HG02938 (cell line): ENCODE data around the gene RAB43.
"Not testable (repeated sequence)": the region's sequence is repeated elsewhere in the genome, so short reads cannot be mapped to it uniquely, and the experiment has no call there.

ENCODE experiments used
- ATAC-seq: cut with Tn5 transposase; IDR thresholded peaks from one replicate; pipeline ENCODE4 v1.9.1; 2021; ENCODE audit warnings: mild to moderate bottlenecking, moderate library complexity; ENCODE audit not compliant: unreplicated experiment

Gene RAB43

DNA sequence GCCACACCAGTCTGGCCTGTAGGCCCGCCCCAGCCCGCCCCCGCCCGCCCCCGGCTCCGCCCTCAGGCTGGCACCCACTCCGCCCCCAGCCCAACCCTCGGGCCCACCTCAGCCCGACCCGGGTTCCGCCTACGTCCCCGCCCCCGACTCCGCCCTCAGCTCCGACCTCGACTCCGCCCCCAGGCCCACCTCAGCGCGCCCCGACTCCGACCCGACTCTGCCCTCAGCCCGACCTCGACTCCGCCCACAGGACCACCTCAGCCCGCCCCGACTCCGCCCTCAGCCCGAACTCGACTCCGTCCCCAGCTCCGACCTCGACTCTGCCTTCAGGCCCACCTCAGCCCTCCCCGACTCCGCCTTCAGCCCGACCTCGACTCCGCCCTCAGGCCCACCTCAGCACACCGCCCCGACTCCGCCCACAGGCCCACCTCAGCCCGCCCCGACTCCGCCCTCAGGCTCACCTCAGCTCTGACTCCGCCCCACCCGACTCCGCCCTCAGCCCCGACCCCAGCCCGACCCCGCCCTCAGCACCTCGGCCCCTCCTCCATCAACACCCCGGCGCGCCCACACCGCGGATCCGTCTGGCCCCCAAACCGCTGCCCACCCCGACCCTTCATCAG lies at the start of gene RAB43:
Gene RAB43 (minus strand): TSS at position 13 of the 620 bp plus-strand sequence. CDS start 315 bp downstream, outside the sequence.
- ATAC-seq, result no peak

DNA sequence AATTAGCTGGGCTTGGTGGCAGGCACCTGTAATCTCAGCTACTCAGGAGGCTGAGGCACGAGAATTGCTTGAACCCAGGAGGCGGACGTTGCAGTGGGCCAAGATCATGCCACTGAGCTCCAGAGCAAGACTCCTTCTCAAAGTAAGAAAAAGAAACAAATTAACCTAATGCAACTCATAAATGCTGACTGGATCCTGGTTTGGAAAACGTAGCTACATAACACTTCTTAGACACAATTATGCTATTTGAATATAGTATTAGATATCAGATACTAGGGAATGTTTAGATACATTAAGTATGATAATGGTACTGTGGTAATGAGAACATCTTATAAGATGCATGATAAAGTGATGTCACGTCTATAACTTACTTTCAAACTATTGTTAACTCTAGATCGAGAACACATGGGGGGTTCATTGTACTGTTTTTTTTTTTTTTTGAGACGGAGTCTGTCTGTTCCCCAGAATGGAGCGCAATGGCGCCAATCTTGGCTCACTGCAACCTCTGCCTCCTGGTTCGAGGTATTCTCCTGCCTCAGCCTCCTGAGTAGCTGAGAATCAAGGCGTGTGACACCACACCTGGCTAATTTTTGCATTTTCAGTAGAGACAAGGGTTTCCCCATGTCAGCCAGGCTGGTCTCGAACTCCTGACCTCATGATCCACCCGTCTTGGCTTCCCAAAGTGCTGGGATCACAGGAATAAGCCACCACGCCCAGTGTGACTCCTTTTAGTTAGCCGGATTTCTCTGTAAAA lies 45.2 kb upstream of the RAB43 start:
- no peak for ATAC-seq

DNA sequence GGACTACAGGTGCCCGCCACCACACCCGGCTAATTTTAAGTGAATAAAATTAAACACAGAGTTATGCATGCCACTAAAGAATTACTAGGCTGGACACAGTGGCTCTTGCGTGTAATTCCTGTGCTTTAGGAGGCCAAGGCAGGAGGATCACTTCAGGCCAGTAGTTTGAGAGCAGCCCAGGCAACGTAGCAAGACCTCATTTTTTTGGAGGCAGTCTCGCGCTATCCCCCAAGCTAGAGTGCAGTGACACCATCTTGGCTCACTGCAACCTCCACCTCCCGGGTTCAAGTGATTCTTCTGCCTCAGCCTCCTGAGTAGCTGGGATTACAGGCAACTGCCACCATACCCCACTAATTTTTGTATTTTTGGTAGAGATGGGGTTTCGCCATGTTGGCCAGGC lies 44.0 kb upstream of the RAB43 start:
- not testable (repeated sequence) for ATAC-seq

DNA sequence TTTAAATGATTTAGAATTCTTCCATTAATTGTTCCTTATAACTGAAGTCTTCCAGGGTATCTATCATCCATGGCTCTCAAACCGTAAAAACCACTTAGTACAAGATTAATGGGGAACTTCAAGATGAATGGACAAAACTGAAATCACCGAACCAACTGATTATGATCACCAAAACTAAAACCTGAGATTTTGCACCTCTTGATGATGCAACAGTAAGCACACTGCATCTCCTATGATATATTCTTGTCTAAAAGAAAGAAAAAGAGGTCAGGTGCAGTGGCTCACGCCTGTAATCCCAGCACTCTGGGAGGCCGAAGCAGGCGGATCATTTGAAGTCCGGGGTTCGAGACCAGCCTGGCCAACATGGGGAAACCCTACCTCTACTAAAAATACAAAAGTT lies 42.9 kb upstream of the RAB43 start:
- no peak for ATAC-seq

DNA sequence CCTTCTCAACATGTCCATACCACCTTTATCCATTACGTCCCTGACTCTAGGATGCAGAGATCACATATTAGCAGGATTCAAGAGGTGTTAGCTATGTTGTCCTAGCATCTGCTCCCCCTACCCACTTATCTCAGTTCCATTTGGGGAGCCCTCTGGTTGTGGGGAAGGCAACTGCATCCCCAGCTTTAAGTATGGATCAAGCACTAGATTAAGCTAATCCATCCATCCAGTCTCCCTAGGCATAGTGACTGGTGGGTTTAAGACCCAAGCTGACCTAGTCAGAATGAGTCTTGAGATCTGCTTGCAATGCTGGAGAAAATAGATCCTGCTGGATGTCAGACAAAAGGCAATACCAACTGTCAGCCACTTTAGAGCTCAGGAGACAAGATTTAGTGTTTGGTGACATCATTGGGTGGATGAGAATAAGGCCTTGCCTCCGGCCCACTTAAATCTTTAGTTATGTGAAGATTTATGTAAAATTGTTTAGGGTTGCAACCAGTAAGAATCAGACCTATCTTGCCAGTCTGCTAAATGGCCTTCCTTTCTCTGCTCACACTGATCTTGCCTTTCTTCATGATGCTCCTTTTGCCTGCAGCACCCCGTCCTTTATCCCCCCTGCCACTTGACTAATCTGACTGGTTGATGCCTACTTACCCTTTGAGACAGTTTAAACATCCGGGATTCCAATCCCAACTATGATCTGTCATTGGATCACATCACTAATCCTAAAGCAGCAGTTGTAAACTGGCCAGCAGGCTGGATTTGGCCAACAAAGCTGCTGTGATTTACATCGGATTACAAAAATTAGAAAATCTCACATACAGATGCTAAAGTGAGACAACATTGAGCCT lies 41.4 kb upstream of the RAB43 start:
- no peak for ATAC-seq

DNA sequence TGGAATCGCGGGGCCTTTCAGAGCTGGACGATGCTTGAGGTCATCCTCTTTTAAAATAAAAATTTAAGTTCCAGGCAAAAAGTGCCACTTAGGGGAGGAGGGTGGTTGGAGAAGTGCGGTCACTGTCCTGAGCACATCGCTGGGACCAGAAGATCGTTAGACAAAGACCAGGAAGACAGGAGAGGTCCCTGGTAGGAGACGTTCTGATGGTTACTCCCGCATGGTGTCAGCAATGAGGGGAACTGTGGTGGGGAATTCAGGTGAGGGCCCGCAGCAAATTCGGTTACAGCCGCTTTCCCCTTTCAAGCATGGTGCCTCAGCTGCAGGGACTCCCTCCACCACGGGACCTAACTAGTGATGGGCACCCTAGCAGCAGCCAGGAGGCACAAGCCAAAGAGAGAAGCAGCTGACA lies 40.3 kb upstream of the RAB43 start:
- peak; percentile 3 for ATAC-seq

DNA sequence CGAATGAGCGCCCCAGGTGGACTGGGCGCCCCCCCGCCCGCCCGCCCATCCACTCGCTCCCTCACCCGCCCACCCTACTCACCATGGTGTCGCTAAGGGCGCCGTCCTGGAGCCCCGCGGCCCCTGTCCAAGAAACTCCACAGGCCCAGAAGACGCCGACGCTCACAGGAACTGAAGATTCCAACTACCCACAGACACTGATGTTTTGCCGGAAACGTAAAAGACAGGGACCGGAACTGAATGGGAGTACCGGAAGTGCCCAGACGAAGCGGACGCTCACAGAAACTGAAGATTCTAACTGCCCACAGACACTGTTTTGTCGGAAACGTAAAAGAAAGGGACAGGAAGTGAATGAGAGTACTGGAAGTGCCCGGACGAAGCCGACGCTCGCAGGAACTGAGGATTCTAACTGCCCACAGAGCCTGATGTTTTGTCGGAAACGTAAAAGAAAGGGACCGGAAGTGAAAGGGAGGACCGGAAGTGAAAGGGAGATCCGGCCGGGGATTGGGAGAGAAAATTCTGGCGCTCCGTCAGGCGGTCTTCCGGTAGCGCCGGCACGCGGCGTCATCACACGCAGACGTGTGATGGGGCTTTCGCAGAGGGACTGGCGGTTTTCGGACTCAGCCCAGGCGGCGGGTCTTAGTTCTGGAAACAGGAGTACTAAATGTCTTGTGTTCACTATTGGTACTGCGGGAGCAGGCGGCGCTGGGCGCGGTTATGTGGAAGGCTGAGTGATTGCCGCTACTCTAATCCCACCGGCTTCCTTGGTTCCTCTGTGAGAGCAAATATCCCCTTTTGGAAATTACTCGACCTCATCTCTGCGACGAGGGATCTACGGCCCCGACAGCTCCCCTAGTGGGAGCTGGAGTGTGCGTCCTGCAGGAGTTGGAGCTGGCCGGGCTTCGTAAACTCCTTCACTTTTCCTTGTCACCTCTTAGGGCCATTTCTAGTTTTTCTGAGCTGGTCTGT lies 39.6 kb upstream of the RAB43 start, which contains the start of gene ISY1:
Gene ISY1 (minus strand): TSS at position 173 of the 969 bp plus-strand sequence. CDS start 88 bp downstream, at position 85.
- ATAC-seq, result peak; percentile 74

DNA sequence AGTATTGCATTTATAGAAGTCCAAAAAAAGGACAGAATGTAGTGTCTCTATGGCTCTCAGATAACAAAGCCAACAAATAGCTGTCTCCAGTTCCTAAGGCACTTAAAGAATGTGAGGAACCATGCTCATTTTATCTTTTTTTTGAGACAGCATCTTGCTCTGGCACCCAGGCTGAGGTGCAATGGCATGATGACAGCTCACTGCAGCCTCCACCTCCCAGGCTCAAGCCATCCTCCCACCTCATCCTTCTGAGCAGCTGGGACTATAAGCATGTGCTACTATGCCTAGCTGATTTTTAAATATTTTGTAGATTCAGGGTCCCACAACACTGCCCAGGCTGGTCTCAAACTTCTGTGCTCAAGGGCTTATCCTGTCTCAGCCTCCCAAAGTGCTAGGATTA lies 23.2 kb upstream of the RAB43 start:
- ATAC-seq, result no peak

DNA sequence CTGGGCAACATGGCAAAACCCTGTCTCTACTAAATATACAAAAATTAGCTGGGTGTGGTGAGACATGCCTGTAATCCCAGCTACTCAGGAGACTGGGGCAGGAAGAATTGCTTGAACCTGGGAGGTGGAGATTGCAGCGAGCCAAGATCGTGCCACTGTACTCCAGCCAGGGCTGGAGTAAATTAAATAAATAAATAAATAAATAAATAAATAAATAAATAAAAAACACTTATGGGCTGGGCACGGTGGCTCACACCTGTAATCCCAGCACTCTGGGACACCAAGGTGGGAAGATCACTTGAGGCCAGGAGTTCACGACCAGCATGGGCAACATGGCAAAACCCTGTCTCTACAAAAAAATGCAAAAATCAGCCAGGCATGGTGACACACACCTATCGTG lies 19.4 kb upstream of the RAB43 start:
- ATAC-seq, result not testable (repeated sequence)

DNA sequence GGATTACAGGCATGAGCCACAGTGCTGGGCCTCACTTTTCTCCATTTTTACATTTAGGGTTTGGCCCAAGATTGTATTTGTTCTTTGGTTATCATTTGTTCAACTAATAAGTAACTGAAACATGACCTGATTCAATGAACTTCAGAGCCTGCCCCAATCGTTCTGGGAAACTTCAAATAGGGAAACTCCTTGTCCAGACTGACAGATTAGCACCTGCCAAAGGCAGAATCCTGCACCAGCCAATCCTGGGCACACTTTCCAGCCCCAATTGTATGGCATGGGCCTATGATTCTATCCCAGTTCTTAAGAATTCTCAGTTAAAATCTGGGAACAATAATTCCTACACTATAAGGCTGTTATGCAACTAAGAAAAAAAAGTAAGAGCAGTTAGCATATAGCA lies 18.3 kb upstream of the RAB43 start:
- ATAC-seq, result no peak

DNA sequence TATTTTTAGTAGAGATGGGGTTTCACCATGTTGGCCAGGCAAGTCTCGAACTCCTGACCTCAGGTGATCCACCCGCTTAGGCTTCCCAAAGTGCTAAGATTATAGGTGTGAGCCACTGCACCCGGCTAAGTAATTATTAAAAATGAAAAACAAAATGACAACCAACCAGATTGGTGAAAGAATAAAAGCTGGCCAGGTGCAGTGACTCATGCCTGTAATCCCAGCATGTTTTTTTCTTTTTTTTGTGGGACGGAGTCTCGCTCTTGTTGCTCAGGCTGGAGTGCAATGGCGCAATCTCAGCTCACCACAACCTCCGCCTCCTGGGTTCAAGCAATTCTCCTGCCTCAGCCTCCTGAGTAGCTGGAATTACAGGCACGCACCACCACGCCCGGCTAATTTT lies 14.7 kb upstream of the RAB43 start:
- ATAC-seq, result not testable (repeated sequence)

DNA sequence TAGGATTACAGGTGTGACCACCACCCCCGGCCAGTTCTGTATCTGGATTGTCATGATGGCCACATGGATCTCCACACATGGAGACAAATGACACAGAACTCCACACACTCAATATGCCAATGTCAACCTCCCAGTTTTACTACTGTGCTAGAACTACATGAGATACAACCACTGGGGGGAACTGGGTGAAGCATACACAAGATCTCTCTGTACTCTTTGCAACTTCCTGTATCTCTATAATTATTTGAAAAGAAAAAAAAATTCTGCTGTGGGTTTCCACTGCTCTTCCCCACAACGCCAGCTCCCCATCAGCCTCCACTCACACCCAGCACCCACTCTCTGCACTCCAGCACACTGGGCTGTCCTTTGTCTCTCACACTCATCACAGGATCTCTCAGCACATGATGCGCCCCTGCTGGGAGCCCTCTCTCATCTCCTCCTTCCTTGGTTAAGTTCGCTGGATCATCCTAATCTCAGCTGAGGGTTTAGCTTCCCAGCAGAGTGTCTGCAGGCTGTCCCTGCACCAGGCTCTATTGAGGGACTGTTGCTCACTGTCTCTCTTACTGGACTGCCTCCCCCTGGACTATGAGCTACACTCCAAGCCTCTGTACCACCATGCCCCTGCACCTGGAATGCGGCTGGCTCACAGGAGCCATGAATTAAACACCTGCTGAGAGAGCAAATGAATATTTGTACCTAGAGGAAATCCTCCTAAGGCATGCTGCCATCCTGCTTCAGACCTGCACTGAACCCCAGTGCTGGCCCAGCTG lies 10.7 kb upstream of the RAB43 start:
- no peak for ATAC-seq

DNA sequence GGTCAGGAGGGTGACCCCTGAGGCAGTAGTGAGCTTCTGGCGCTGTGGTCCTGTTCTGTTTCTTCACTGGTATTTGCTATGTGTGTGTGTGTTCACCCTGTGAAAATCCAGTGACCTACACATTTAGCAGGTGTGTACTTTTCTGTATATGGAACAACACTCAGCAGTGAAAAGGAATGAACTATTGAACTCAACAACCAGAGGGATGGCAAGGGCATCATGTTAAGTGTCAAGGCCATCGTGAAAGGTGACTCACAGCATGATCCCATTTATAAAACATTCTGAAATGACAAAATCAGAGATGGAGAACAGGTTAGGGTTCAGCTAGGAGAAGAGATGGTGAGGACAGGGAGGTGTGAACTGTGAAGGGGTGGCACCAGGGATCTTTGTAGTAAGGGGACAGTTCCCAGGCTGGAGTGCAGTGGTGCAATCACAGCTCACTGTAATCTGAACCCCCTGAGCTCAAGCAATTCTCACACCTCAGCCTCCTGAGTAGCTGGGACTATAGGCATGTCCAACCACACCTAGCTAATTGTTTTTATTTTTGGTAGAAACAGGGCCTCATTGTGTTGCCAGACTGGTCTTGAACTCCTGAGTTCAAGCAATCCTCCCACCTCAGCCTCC lies 10.0 kb upstream of the RAB43 start:
- ATAC-seq, result no peak

DNA sequence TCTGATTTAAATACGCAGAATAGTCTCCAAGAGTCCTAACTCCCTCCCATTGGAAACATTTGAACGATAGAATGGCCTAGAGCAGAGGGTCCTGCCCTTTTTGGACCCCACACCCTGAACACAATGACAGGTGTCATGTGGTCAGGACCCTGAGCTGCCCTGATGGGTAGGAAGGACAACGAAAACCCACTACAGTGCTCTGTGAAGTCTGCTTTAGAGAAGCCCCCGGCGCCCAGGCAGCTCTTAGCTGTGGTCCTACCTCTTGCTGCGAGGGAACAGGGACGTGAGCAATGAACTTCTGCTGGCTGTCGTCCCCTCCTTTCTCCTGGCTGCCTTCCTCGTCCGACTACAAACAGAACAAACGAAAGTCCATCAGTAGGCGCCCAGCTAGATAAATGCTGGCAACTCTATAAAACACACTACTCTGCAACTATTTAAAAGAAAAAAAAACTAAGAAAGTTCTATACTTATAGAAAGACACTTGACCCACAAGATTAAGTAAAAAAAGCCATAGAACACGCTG lies 8.7 kb upstream of the RAB43 start:
- no peak for ATAC-seq

DNA sequence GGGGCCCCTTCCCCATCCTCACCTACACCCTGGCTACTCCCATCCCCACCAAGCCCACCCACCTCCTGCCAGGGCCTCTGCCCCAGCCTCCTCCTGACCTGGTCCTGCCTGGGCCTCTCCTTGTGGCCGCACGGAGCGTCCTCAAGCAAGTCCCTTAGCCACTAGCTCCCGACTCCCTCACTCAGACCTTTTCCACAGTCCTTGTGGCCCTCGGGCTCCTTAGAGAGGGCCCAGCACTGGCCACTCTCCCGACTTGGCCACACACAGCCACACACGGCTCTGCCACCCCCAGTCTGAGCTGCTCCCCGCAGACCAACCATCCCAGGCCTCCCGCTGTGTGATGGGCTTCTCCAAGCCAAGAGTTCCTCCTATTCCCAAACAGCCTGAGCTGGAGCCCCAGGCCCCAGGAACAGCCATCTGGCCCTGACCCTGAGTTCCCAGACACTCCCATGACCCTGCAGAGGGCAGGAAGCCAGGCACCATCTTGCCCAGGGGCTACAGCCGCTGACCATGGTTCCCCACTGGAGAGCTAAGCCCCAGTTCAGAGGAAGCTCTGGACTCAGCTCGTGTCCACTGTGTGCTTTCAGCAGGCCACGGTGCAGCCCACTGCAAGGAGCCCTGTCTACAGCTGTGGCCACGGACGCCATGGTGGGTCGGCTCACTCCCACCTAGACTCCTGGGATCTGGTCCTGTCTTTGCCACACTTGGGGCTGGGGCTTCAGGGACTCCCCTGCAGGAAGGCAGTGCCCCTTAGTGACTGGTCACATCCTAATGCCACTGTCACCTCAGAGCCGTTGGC lies 7.0 kb upstream of the RAB43 start:
- ATAC-seq, result no peak

DNA sequence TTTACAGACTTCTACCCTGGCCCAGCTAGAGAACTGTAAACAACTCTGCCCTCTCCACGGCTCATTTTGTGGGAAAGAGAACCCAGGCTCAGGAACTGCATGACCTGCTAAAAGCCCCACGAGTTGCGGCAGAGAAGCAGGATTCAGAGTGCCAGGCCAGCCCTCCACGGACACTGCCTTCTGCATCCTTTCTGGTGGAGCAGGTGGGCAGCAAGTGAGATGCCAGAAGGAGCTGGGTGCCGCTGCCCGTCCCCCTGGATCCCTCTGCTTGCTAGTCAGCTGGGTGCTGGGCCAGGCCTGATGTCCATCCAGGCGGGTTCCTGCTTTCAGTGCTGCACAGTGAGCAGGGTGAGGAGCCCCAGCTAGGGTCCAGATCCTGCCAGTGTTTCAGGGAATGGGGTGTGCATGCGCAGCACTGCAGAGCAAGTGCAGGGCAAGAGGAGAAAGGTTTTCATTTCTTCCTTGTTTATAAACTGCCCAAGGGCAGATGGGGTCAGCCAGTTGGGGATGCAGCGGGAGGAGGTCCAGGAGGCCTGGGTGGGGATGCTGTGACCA lies 5.2 kb upstream of the RAB43 start:
- ATAC-seq, result no peak

DNA sequence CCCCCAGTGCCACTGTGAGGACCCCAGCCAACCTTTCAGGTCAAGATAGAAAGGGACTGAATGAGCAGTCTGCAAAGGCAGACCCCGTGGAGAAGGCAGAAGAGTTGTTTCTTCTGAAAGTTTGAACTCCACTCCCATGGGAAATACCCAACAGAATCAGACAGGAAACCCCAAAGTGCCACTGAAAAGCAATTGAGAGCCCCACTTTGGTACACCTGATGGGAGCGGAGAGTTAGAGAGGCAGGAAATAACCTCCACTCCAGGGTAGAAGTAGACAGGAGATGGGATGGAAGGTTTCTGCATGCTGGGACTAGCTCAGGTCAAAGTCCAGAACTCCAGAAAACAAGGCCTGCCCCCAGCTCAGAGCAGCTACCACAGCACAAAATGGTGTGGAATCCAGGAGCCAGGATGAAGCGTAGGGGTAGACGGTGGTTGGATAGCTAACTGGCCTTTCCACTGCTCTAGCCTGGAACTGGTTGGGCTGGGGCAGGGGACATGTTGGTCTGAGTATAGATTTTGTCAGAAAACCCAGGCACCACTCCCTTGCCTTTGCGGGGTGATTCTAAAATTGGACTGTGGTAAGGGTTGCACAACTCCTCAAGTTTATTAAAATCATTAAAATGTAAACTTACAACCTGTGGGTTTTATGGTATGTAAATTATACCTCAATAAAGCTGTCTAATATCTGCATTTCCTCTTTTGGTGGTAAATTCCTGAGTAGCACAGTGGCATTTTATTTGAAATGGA lies 1.9 kb upstream of the RAB43 start:
- ATAC-seq, result no peak
